G401.6 (cell line): ENCODE results near the gene TNFAIP2.
A peak's percentile ranks its signal among the peaks of the same experiment; 100 is the strongest.
"Not testable (repeated sequence)": the region's sequence is repeated elsewhere in the genome, so short reads cannot be mapped to it uniquely, and the experiment has no call there.

ENCODE experiments used
- FAIRE-seq: peaks from 2 replicates; lab custom pipeline; 2012; peaks lifted over from hg19 to GRCh38; lab: Jason Lieb, UNC

Gene TNFAIP2

DNA sequence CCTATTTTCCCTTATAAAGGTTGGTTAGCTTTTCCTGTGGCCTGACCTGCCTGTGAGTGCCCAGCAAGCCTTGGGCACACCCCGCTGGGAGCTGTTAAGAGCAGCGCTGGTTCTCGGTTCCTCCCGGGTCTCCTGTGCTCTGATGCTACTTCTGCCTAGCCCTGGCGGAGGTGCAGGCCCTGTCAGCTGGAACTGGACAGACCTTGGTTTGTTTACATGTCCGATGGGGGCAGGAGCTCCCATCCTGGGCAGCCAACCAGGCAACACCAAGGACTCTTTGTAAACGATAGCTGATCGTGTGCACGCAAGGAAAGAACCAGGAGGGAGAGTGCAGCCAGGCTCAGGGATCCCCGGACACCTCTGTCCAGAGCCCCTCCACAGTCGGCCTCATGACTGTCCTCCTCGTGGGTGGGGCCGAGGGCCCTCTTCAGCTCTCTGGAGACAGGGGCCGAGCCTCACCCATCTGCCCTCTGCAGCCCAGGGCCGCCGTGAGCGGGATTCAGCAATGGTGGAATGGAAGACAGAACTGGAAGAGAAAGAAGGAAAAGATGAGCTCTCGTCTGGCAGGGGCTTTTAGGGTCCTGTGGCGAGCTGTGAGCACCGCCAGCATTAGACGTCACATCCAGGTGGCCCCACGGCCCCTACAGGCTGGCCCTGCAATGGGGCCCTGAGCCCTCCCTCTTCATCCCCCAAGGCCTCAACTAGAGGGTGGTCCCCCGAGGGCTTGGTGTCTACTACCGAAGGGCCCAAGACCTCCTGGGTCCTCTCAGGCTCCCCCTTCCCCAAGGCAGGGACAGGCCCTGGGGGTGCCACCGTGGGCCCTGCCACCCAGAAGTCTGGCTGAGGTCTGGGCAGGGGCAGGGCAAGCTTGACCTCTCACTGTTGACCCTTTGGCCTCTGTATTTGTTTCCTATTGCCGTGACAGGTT lies 12.3 kb downstream of the TNFAIP2 start:
- no peak for FAIRE-seq

- no peak for FAIRE-seq
Observed at GRCh38 chr14:103136388-103137271, 13.4 kb downstream of the TNFAIP2 start.

DNA sequence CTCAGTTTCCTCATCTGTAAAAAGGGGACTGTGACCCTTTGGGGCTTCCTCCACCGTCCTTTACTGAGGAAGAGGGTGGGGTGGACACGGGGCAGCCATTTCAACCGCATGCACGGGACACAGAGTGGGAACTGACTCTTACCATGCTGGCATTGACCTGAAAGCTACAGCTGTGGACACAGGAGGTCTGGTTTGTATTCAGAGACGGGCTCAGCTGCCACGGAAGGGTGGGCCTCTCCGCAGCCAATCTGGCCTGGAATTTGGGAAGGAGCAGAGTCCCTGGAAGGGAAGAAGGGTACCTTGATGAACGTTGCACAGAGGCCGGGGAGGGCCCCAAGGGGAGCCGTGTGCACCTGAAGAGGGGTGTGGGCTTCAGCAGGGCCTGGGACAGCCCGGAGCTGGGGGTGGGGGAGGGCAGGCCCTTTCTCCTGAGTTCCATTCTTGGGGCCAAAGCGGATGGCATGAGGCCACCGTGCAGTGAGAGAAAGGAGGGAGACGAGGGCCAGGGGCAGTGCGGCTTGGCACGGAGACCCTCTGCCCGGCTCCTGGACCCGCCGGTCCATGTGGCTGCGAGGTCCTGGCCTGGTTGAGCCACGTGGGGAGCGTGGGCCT lies 14.5 kb downstream of the TNFAIP2 start:
- no peak for FAIRE-seq

GRCh38 chr14:103138301-103139131 lies 15.3 kb downstream of the TNFAIP2 start:
- FAIRE-seq: no peak

DNA sequence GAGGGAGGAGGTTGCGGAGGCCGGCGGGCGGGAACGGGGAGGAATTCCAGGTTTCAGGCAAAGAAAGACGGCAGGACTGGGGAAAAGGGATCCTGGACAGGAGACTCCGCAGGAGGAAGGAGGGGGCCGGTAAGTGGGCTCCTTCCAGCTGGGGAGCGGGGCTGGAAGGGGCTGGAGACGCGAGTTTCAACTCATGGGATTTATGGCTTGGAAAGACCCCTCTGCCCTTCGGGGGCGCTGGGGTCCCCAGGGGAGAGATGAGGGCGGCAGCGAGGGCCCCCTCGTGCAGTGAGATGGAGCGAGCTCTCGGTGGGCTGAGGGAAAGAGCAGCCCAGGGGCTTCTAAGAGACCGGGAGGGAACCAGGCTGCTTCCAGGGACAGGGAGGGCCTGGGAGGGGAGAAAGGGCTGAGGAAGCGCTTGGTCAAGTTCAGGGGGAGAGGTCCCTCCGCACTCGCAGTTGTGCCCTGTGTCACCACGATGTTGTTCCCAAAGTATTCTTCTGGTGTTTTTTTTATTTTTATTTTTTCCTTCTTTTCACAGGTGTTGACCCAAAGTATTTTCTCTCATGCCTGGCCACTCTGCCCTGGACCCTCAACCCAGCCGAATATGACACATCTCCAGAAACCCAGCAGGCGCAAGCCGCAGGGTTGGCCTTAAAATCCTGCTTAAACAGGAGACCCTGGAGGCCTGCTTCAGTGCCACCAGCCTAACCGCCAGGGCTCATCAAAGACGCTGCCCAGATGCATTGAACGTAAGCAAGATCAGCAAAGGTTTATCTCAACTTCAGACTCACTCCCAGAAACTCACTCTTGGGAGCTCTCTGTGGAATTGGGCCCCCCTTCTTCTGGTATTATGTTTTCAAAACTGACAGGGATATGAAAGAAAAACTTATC lies 16.1 kb downstream of the TNFAIP2 start:
- FAIRE-seq: no peak

- no peak for FAIRE-seq
Observed at GRCh38 chr14:103140316-103141109, 17.3 kb downstream of the TNFAIP2 start.

- FAIRE-seq: peak; percentile 28
Observed at GRCh38 chr14:103141117-103141796, 18.0 kb downstream of the TNFAIP2 start.

- no peak for FAIRE-seq
Observed at GRCh38 chr14:103142026-103142425, 18.8 kb downstream of the TNFAIP2 start.

GRCh38 chr14:103142721-103143302 lies 19.6 kb downstream of the TNFAIP2 start:
- no peak for FAIRE-seq

DNA sequence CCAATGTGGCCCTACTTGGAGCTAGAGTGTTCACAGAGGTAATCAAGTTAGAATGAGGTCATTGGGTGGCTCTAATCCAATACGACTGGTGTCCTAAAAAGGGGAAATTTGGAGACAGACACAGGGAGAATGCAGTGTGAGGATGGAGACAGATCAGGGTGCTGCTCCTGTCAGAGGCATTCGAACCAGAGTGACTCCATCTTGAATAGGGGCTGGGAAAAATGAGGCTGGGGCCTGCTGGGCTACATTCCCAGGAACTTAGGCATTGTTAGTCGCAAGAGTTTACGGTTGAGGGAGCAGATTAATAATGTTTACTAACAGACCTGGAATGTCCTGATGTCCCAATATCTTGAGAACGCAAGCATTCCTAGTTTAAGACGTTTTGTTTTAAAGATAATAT lies 20.2 kb downstream of the TNFAIP2 start:
- no peak for FAIRE-seq

GRCh38 chr14:103144085-103144484 lies 20.8 kb downstream of the TNFAIP2 start:
- FAIRE-seq: no peak

DNA sequence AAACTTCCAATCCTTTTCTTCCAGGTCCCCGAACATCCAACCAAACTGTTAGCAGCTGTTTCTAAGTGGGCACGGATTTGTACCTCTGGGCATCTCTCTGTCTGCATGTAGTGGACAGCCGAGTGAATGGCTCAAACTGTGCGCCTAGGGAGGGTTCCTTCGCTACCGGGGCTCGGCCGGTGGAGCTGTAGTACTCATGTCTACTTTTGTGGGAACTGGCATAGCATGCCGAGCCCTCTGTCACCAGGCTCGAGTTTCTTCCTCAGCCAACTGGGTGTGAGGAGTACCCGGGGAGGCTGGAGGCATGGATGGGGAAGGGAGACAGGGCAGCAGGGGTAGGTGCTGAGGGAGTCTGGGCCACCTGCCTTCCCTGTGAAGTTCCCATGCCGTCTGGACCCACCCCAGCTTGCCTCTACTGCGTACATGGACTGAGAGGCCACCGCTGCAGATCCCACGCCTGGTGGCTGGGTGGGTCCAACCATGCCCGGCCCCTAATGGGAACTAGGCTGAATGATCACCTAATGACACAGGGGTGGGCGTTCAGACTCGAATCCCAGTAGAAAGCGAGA lies 23.0 kb downstream of the TNFAIP2 start:
- no peak for FAIRE-seq

- FAIRE-seq: no peak
Observed at GRCh38 chr14:103149351-103150237, 26.3 kb downstream of the TNFAIP2 start.

GRCh38 chr14:103151270-103151945 lies 28.1 kb downstream of the TNFAIP2 start:
- FAIRE-seq: no peak

GRCh38 chr14:103155010-103155409 lies 31.7 kb downstream of the TNFAIP2 start:
- no peak for FAIRE-seq

DNA sequence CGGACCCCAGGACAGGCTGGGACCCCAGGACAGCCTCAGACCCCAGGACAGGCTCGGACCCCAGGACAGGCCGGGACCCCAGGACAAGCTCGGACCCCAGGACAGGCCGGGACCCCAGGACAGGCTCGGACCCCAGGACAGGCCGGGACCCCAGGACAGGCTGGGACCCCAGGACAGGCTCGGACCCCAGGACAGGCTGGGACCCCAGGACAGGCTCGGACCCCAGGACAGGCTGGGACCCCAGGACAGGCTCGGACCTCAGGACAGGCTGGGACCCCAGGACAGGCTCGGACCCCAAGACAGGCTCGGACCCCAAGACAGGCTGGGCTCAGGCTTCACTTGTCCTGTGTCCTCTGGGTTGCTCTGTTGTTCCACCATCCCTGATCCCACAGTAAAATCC lies 32.2 kb downstream of the TNFAIP2 start:
- FAIRE-seq: not testable (repeated sequence)
